HFFc6 (cell line): Measurements from ENCODE around the gene PRF1. TPM values are rescaled to one million over a fixed set of nuclear protein-coding genes. Genes with fewer than 3 reads are reported as not detected.

Source experiments
- DNase-seq: peaks from one replicate; pipeline ENCODE4 v3.0.0-alpha.2; 2018
- H3K27ac Mint-ChIP-seq: 2 replicates; pipeline ENCODE4 v1.8.0; 2020; ENCODE audit warnings: mild to moderate bottlenecking, mixed read lengths
- H3K27me3 Mint-ChIP-seq: 2 replicates; pipeline ENCODE4 v1.8.0; 2021; ENCODE audit warnings: mild to moderate bottlenecking, moderate library complexity, mixed read lengths; ENCODE audit not compliant: insufficient read depth
- H3K36me3 Mint-ChIP-seq: 2 replicates; pipeline ENCODE4 v1.8.0; 2021; ENCODE audit warnings: low read depth, mixed read lengths
- H3K4me1 Mint-ChIP-seq: 2 replicates; pipeline ENCODE4 v1.8.0; 2020; ENCODE audit warnings: low read depth, mixed read lengths
- H3K4me3 Mint-ChIP-seq: 2 replicates; pipeline ENCODE4 v1.8.0; 2020; ENCODE audit warnings: mild to moderate bottlenecking, moderate library complexity, mixed read lengths
- H3K9me3 Mint-ChIP-seq: 2 replicates; pipeline ENCODE4 v1.8.0; 2020; ENCODE audit warnings: mild to moderate bottlenecking, mixed read lengths
- total RNA-seq, 6 experiments: library from RNA; stranded (reverse); fragmentation: NEBNext Ultra II Directional; extraction: Animal tissue kit (Norgen Biotek cat#: 25700); gene quantifications; 2 replicates in 1 of 6; 3 replicates in 5 of 6; pipeline ENCODE4 v1.2.3, GENCODE V29; 2021
- TF ChIP-seq, protein P1 (sequence below): fragments of 200-600 bp; sonication (generic); IDR thresholded peaks from 2 replicates; pipeline ENCODE4 v1.5.0; 2021; ENCODE audit warnings: antibody characterized with exemption, mild to moderate bottlenecking

PRF1 gene
- total RNA-seq, 6 experiments from 2014 or later, result not detected

DNA sequence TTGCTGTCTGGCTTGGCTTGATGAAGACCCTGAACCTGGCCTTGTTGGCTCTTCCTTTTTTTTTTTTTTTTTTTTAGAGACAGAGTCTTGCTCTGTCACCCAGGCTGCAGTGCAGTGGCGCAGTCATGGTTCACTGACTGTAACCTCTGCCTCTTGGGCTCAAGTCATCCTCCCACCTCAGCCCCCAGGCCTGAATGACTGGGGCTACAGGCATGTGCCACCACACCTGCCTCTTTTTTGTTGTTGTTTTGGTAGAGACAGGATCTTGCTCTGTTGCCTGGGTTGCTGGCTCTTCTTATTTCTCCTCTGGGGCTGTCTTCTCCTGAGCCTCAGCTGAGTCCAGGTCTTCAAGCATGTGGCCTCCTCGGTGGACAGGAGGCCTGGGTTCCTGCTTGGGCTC lies 44.7 kb downstream of the PRF1 start:
- DNase-seq, result no peak
- TF ChIP-seq, protein P1, sequence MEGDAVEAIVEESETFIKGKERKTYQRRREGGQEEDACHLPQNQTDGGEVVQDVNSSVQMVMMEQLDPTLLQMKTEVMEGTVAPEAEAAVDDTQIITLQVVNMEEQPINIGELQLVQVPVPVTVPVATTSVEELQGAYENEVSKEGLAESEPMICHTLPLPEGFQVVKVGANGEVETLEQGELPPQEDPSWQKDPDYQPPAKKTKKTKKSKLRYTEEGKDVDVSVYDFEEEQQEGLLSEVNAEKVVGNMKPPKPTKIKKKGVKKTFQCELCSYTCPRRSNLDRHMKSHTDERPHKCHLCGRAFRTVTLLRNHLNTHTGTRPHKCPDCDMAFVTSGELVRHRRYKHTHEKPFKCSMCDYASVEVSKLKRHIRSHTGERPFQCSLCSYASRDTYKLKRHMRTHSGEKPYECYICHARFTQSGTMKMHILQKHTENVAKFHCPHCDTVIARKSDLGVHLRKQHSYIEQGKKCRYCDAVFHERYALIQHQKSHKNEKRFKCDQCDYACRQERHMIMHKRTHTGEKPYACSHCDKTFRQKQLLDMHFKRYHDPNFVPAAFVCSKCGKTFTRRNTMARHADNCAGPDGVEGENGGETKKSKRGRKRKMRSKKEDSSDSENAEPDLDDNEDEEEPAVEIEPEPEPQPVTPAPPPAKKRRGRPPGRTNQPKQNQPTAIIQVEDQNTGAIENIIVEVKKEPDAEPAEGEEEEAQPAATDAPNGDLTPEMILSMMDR, result no peak
- Mint-ChIP-seq H3K4me1 (peaks cover 13% of the 10 kb centered on the region), H3K9me3 (no peaks in the 10 kb centered on the region), H3K27ac (no peak overlapping the region), H3K4me3 (no peak overlapping the region), H3K36me3 (no peaks in the 10 kb centered on the region), H3K27me3 (peaks cover 40% of the 10 kb centered on the region)

DNA sequence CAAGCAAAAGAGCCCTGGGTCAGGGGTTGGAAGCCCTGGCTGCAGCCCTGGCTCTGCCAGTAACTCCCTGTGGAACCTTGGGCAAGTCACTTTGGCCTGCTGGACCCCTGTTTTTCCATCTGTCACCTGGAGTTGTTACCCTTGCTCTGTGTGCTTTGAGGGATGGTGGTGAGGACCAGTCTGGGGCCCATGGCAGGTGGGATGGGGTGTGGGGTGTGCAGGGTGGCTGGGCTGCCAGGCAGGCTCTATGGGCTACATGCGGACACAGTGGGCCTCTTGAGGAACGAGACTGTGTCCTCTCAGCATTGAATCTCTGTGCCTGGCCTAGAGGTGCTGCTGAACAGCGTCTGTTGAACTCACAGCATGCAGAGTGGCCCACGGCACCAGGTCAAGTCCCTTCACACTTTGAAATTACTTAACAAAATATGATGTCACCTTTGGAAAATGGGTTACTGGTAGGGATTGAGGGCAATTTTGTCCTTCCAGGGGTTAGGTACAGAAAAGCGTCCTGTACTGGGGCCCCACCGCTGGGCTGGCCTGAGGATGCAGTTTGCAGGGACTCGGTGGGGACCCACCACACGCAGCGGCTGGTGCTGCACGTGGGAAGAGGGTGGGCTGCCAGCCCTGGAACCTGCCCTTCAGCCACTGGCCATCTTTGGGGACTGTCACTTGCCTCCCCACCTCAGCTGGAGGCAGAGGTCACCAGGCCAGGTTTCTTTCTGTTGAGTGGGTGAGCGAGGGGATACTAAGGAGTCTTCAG lies 45.3 kb downstream of the PRF1 start:
- Mint-ChIP-seq H3K4me1 (peaks cover 19% of the 10 kb centered on the region), H3K27me3 (peaks cover 34% of the 10 kb centered on the region), H3K9me3 (no peaks in the 10 kb centered on the region), H3K27ac (no peak overlapping the region), H3K36me3 (no peaks in the 10 kb centered on the region), H3K4me3 (no peak overlapping the region)
- no peak for DNase-seq
- TF ChIP-seq, protein P1, result no peak

DNA sequence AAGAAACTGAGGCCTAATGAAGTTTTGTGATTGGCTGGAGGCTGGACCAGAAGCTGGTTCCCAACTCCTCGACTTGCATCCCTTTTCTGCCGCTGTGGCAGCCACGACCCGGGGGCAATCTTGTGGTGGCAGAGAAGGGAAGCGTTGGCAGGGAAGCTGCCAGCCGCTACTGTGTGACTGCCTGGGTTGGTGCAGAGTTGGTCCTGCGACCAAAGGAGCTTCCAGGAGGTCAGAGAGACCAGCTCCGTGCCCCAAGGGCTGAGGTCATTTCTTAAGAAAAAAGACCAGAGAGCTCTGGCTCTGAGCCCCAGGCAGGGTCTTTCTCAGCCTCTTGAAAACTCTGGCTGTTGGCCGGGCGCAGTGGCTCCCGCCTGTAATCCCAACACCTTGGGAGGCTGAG lies 47.2 kb downstream of the PRF1 start:
- H3K36me3 Mint-ChIP-seq, result no peaks in the 10 kb centered on the region
- H3K9me3 Mint-ChIP-seq, result no peaks in the 10 kb centered on the region
- H3K27me3 Mint-ChIP-seq, result peaks cover 27% of the 10 kb centered on the region
- peaks cover 29% of the 10 kb centered on the region for H3K4me1 Mint-ChIP-seq
- no peak for DNase-seq
- no peak overlapping the region for H3K27ac Mint-ChIP-seq
- TF ChIP-seq, protein P1, result no peak
- no peak overlapping the region for H3K4me3 Mint-ChIP-seq

DNA sequence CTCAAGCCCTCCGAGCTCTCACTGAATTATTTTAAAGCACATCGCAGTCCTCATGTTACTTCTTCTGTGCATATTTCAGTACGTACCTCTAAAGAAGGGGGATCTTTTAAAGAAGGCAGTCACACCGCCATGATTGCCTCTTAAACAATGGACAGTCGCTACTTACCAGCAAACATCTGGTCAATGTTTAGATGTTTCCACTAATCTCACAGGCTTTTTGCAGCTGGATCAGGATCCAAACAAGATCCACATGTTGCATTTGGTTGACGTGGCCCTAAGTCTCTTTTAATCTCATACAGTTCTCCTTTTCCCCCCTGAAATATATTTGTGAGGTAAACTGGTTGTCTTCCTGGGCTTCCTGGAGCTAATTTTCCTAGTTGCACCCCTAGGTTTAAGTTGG lies 50.0 kb downstream of the PRF1 start:
- Mint-ChIP-seq H3K9me3 (no peaks in the 10 kb centered on the region), H3K27me3 (peaks cover 4% of the 10 kb centered on the region; the same call in 1 of the 2 replicates), H3K27ac (peak overlapping the region; percentile 73), H3K4me3 (peak overlapping the region; percentile 49), H3K4me1 (peaks cover 18% of the 10 kb centered on the region), H3K36me3 (no peaks in the 10 kb centered on the region)
- DNase-seq, result no peak
- TF ChIP-seq, protein P1, result no peak

DNA sequence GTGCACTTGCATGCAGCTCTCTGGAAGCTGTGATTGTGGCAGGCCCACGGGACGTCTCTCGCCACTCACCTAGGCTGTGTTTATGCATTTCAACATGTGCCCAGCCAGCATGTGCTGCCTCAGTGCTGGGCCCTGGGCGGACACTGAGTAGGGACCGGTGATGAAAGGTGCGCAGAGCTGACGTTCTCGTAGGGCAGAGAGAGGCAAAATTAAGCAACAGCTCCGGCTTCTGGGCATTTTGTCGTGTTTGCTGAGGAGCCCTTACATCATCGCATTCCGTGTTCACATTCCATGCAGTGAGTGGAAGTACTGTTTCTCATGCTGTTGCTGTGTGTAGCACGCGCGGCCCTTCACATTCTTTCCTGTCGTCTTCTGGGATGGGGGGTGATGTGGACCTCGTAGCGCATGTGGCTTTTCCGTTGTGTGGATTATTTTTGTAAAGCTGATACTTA lies 50.5 kb downstream of the PRF1 start:
- no peaks in the 10 kb centered on the region for H3K36me3 Mint-ChIP-seq
- H3K27me3 Mint-ChIP-seq, result peaks cover 3% of the 10 kb centered on the region; the same call in 1 of the 2 replicates
- peak; percentile 86 for DNase-seq
- TF ChIP-seq, protein P1, result no peak
- no peaks in the 10 kb centered on the region for H3K9me3 Mint-ChIP-seq
- peaks cover 18% of the 10 kb centered on the region for H3K4me1 Mint-ChIP-seq
- H3K27ac Mint-ChIP-seq, result peak overlapping the region; percentile 73
- peak overlapping the region; percentile 49 for H3K4me3 Mint-ChIP-seq
